PFSK-1 (cell line): Measurements from ENCODE around the gene CNN3.

Experiments
- POLR2AphosphoS5 ChIP-seq: IDR thresholded peaks from 2 replicates; pipeline ENCODE4 v1.6.1; 2012; ENCODE audit warnings: low read depth, mild to moderate bottlenecking, control low read depth, low read length, moderate library complexity
- REST ChIP-seq, 2 experiments: IDR thresholded peaks; 2 replicates each; pipeline versions ENCODE4 v1.6.1 to v1.8.0; 2011 to 2012; ENCODE audit warnings: low read depth in 2 of 2, low read length in 2 of 2, control low read depth in 1 of 2, inconsistent platforms in 1 of 2, mild to moderate bottlenecking in 1 of 2, moderate library complexity in 1 of 2; ENCODE audit not compliant: insufficient read depth in 1 of 2

- TF ChIP-seq REST (IDR thresholded peaks at IDR 0.05; ENCODE audit: insufficient read depth in 1 of 2, low read depth in 2 of 2, low read length in 2 of 2) (no peak), POLR2AphosphoS5 (no peak)
These were observed 31.2 kb upstream of the CNN3 start for GRCh38 chr1:94958081-94958480.
